Liver (tissue), 3 donors: ENCODE data around the gene VPS26A.

Source experiments
- EGR1 ChIP-seq, 2 donors: IDR thresholded peaks; 2 replicates each; pipeline ENCODE4 v1.6.1; 2016 to 2018; ENCODE audit warnings: antibody characterized with exemption in 2 of 2, low read depth in 2 of 2
- FOXA1 ChIP-seq: IDR thresholded peaks from 2 replicates; pipeline ENCODE4 v1.6.1; 2016; ENCODE audit warnings: antibody characterized with exemption
- GABPA ChIP-seq, 2 donors: IDR thresholded peaks in 1 of 2; conservative IDR thresholded peaks in 1 of 2; 2 replicates each; pipeline ENCODE4 v1.6.1; 2016; ENCODE audit warnings: antibody characterized with exemption in 2 of 2, mild to moderate bottlenecking in 1 of 2, moderate library complexity in 1 of 2
- HNF4A ChIP-seq, 2 donors: conservative IDR thresholded peaks; 2 replicates each; pipeline ENCODE4 v1.6.1; 2016; ENCODE audit warnings: antibody characterized with exemption in 2 of 2, mild to moderate bottlenecking in 2 of 2
- HNF4G ChIP-seq: IDR thresholded peaks from 2 replicates; pipeline ENCODE4 v1.6.1; 2016; ENCODE audit warnings: antibody characterized with exemption
- JUND ChIP-seq, 2 donors: IDR thresholded peaks; 2 replicates each; pipeline ENCODE4 v1.6.1; 2016; ENCODE audit warnings: antibody characterized with exemption in 2 of 2
- RAD21 ChIP-seq, 2 donors: IDR thresholded peaks; 2 replicates each; pipeline ENCODE4 v1.6.1; 2016; ENCODE audit warnings: antibody characterized with exemption in 2 of 2, mild to moderate bottlenecking in 2 of 2
- SP1 ChIP-seq: IDR thresholded peaks from 2 replicates; pipeline ENCODE4 v1.6.1; 2018; ENCODE audit warnings: antibody characterized with exemption, mild to moderate bottlenecking
- TAF1 ChIP-seq: conservative IDR thresholded peaks from 2 replicates; pipeline ENCODE4 v1.6.1; 2016; ENCODE audit warnings: antibody characterized with exemption, mild to moderate bottlenecking
- TF ChIP-seq, protein P1 (sequence below): fragments of 150-350 bp; IDR thresholded peaks from 2 replicates; pipeline ENCODE4 v1.5.1; 2017; ENCODE audit warnings: improper control_type of control experiment, low read depth, low read length; ENCODE audit not compliant: missing input control
- TF ChIP-seq, protein P2 (sequence below): IDR thresholded peaks from 2 replicates; pipeline ENCODE4 v1.6.1; 2016; ENCODE audit warnings: antibody characterized with exemption
- TF ChIP-seq, protein P3 (sequence below): IDR thresholded peaks from 2 replicates; pipeline ENCODE4 v1.6.1; 2016; ENCODE audit warnings: antibody characterized with exemption, mild to moderate bottlenecking
- TF ChIP-seq, protein P4 (sequence below): IDR thresholded peaks from 2 replicates; pipeline ENCODE4 v1.6.1; 2016; ENCODE audit warnings: antibody characterized with exemption
- TF ChIP-seq, protein P5 (sequence below): IDR thresholded peaks from 2 replicates; pipeline ENCODE4 v1.6.1; 2016; ENCODE audit warnings: antibody characterized with exemption
- donor health status: healthy.
- donor health status: healthy.

DNA sequence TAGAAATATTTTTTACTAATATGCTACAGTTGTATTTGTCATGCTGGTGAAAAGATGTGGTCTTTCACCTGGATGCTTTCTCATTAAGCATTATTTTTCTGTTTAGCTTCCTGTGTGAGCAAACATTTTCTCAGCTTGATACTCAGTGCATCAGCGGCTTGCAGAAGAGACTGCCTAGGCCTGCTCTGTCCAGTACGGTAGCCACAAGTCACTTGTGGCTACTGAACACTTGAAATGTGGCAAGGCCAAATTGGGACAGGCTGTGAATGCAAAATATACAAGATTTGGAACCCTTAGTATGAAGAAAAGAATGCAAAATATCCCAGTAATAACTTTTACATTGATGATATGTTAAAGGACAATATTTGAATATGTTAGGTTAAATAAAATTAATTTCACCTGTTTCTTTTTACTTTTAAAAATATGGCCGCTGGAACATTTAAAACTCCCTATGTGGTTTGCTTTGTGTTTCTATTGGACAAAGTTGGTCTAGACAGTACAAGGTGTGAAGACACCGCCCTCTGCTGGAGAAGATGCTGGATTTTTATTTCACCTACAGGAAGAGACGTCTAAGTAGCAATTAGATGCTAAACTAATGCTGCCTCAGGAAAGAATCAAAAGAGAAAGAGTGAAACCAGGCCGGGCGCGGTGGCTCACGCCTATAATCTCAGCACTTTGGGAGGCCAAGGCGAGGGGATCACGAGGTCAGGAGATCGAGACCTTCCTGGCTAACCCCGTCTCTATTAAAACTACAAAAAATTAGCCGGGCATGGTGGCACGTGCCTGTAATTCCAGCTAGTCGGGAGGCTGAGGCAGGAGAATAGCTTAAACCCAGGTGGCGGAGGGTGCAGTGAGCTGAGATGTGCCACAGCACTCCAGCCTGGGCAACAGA, 30.8 kb upstream of the VPS26A start:
- TF ChIP-seq TAF1 (no peak), EGR1 (IDR thresholded peaks at IDR 0.05; ENCODE audit: low read depth in 2 of 2) (no peak), SP1 (no peak), GABPA (IDR thresholded peaks at IDR 0.05 in 1 of 2, conservative IDR thresholded peaks at IDR 0.05 in 1 of 2) (no peak), FOXA1 (no peak), JUND (IDR thresholded peaks at IDR 0.05) (no peak), HNF4A (conservative IDR thresholded peaks at IDR 0.05) (peak in 1 of 2 donors; percentile 20), RAD21 (IDR thresholded peaks at IDR 0.05) (peak; percentile 89 to 90), HNF4G (no peak)
- TF ChIP-seq, protein P1, sequence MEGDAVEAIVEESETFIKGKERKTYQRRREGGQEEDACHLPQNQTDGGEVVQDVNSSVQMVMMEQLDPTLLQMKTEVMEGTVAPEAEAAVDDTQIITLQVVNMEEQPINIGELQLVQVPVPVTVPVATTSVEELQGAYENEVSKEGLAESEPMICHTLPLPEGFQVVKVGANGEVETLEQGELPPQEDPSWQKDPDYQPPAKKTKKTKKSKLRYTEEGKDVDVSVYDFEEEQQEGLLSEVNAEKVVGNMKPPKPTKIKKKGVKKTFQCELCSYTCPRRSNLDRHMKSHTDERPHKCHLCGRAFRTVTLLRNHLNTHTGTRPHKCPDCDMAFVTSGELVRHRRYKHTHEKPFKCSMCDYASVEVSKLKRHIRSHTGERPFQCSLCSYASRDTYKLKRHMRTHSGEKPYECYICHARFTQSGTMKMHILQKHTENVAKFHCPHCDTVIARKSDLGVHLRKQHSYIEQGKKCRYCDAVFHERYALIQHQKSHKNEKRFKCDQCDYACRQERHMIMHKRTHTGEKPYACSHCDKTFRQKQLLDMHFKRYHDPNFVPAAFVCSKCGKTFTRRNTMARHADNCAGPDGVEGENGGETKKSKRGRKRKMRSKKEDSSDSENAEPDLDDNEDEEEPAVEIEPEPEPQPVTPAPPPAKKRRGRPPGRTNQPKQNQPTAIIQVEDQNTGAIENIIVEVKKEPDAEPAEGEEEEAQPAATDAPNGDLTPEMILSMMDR: peak; percentile 71
- TF ChIP-seq, protein P2, sequence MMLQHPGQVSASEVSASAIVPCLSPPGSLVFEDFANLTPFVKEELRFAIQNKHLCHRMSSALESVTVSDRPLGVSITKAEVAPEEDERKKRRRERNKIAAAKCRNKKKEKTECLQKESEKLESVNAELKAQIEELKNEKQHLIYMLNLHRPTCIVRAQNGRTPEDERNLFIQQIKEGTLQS: no peak
- TF ChIP-seq, protein P3, sequence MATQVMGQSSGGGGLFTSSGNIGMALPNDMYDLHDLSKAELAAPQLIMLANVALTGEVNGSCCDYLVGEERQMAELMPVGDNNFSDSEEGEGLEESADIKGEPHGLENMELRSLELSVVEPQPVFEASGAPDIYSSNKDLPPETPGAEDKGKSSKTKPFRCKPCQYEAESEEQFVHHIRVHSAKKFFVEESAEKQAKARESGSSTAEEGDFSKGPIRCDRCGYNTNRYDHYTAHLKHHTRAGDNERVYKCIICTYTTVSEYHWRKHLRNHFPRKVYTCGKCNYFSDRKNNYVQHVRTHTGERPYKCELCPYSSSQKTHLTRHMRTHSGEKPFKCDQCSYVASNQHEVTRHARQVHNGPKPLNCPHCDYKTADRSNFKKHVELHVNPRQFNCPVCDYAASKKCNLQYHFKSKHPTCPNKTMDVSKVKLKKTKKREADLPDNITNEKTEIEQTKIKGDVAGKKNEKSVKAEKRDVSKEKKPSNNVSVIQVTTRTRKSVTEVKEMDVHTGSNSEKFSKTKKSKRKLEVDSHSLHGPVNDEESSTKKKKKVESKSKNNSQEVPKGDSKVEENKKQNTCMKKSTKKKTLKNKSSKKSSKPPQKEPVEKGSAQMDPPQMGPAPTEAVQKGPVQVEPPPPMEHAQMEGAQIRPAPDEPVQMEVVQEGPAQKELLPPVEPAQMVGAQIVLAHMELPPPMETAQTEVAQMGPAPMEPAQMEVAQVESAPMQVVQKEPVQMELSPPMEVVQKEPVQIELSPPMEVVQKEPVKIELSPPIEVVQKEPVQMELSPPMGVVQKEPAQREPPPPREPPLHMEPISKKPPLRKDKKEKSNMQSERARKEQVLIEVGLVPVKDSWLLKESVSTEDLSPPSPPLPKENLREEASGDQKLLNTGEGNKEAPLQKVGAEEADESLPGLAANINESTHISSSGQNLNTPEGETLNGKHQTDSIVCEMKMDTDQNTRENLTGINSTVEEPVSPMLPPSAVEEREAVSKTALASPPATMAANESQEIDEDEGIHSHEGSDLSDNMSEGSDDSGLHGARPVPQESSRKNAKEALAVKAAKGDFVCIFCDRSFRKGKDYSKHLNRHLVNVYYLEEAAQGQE: no peak
- TF ChIP-seq, protein P4, sequence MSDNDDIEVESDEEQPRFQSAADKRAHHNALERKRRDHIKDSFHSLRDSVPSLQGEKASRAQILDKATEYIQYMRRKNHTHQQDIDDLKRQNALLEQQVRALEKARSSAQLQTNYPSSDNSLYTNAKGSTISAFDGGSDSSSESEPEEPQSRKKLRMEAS: no peak
- TF ChIP-seq, protein P5, sequence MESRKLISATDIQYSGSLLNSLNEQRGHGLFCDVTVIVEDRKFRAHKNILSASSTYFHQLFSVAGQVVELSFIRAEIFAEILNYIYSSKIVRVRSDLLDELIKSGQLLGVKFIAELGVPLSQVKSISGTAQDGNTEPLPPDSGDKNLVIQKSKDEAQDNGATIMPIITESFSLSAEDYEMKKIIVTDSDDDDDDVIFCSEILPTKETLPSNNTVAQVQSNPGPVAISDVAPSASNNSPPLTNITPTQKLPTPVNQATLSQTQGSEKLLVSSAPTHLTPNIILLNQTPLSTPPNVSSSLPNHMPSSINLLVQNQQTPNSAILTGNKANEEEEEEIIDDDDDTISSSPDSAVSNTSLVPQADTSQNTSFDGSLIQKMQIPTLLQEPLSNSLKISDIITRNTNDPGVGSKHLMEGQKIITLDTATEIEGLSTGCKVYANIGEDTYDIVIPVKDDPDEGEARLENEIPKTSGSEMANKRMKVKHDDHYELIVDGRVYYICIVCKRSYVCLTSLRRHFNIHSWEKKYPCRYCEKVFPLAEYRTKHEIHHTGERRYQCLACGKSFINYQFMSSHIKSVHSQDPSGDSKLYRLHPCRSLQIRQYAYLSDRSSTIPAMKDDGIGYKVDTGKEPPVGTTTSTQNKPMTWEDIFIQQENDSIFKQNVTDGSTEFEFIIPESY: no peak
